Left renal pelvis (tissue), 4 donors: ENCODE results near the gene BEST2. TPM values are rescaled to one million over a fixed set of nuclear protein-coding genes. Genes with fewer than 3 reads are reported as not detected.
"Not testable (repeated sequence)": the region's sequence is repeated elsewhere in the genome, so short reads cannot be mapped to it uniquely, and the experiment has no call there.

ENCODE experiments used
- DNase-seq, 4 donors: peaks; one replicate each; pipeline ENCODE4 v3.0.0-alpha.2; 2013; ENCODE audit warnings: low read depth in 4 of 4, low spot score in 3 of 4
- polyA plus RNA-seq, 4 donors: library from polyadenylated mRNA; unstranded; fragments of 120-200 nt; gene quantifications; one replicate each; pipeline ENCODE4 v1.2.1, GENCODE V29; 2013; ENCODE audit not compliant: insufficient read length in 4 of 4

The BEST2 gene
- polyA plus RNA-seq, 4 donors = 0.23 TPM; not detected in 3

- DNase-seq = no peak
Observed at GRCh38 chr19:12796146-12797071, 44.8 kb downstream of the BEST2 start.

GRCh38 chr19:12797141-12797587, 45.6 kb downstream of the BEST2 start:
- no peak for DNase-seq

GRCh38 chr19:12797607-12798006, 46.0 kb downstream of the BEST2 start:
- not testable (repeated sequence) for DNase-seq

- DNase-seq = no peak
Observed at GRCh38 chr19:12799742-12800465, 48.3 kb downstream of the BEST2 start.

- no peak for DNase-seq
Observed at GRCh38 chr19:12800466-12800770, 48.8 kb downstream of the BEST2 start.

- no peak for DNase-seq
Observed at GRCh38 chr19:12800923-12801465, 49.4 kb downstream of the BEST2 start.

GRCh38 chr19:12801466-12802266, 50.1 kb downstream of the BEST2 start, which contains the start of the genes PRDX2 and THSD8:
Gene PRDX2, minus strand, starts transcription at chr19:12801800. Its CDS starts 539 bp downstream, at chr19:12801261.
Gene THSD8, plus strand, starts transcription at chr19:12802069. Its CDS starts 3 bp downstream, at chr19:12802072.
- no peak for DNase-seq

GRCh38 chr19:12802267-12803106, 50.9 kb downstream of the BEST2 start:
- no peak for DNase-seq

GRCh38 chr19:12804051-12804450, 52.5 kb downstream of the BEST2 start:
- no peak for DNase-seq

- no peak for DNase-seq
Observed at GRCh38 chr19:12806242-12807081, 54.9 kb downstream of the BEST2 start, which contains the start of gene RNASEH2A. Gene RNASEH2A, plus strand, starts transcription at chr19:12806584. Its CDS starts 90 bp downstream, at chr19:12806674.

Other genes with a start within 250 kb of the BEST2 start
- 10 to 100 TPM in 3 of 4 donors, 1 to 10 TPM in 1; 7.2 to 15.9 (median 13.9) TPM for gene ZNF564, start 200.3 kb upstream of the BEST2 start, polyA plus RNA-seq
- 1 to 10 TPM; 3.5 to 5.9 (median 5.1) TPM for gene ZNF490, start 141.0 kb upstream of the BEST2 start, polyA plus RNA-seq
- 10 to 100 TPM; 21.5 to 25.2 (median 23.0) TPM for gene ZNF791, start 140.9 kb upstream of the BEST2 start, polyA plus RNA-seq
- 10 to 100 TPM; 25.0 to 33.6 (median 30.1) TPM for gene MAN2B1, start 85.0 kb upstream of the BEST2 start, polyA plus RNA-seq
- 10 to 100 TPM; 13.9 to 27.3 (median 14.4) TPM for gene WDR83, start 85.0 kb upstream of the BEST2 start, polyA plus RNA-seq
- gene DHPS, start 69.9 kb upstream of the BEST2 start, polyA plus RNA-seq = 10 to 100 TPM; 52.4 to 97.1 (median 72.6) TPM
- under 1 TPM in 1 of 4 donors, not detected in 3; 0.63 TPM for gene GNG14, start 63.8 kb upstream of the BEST2 start, polyA plus RNA-seq
- 10 to 100 TPM in 3 of 4 donors, 1 to 10 TPM in 1; 5.8 to 18.7 (median 11.3) TPM for gene FBXW9, start 55.2 kb upstream of the BEST2 start, polyA plus RNA-seq
- gene TNPO2, start 27.9 kb upstream of the BEST2 start, polyA plus RNA-seq = 10 to 100 TPM; 60.5 to 82.1 (median 69.8) TPM
- 100 to 1,000 TPM; 139 to 201 (median 152) TPM for gene TRIR, start 17.1 kb upstream of the BEST2 start, polyA plus RNA-seq
- 10 to 100 TPM; 70.6 to 94.6 (median 77.6) TPM for gene GET3, start 14.3 kb upstream of the BEST2 start, polyA plus RNA-seq
- gene HOOK2, start 23.8 kb downstream of the BEST2 start, polyA plus RNA-seq = 10 to 100 TPM; 17.8 to 90.4 (median 45.4) TPM
- gene JUNB, start 39.7 kb downstream of the BEST2 start, polyA plus RNA-seq = 100 to 1,000 TPM in 1 of 4 donors, 10 to 100 TPM in 3; 13.8 to 678 (median 32.3) TPM
- gene PRDX2, start 50.0 kb downstream of the BEST2 start, polyA plus RNA-seq = 100 to 1,000 TPM; 242 to 339 (median 290) TPM
- gene THSD8, start 50.3 kb downstream of the BEST2 start, polyA plus RNA-seq = 10 to 100 TPM in 1 of 4 donors, 1 to 10 TPM in 3; 5.8 to 12.9 (median 8.2) TPM
- 10 to 100 TPM; 25.6 to 38.5 (median 29.9) TPM for gene RNASEH2A, start 54.8 kb downstream of the BEST2 start, polyA plus RNA-seq
- gene RTBDN, start 82.8 kb downstream of the BEST2 start, polyA plus RNA-seq = under 1 TPM in 2 of 4 donors, not detected in 2; 0.20 to 0.29 TPM
- gene MAST1, start 86.7 kb downstream of the BEST2 start, polyA plus RNA-seq = 1 to 10 TPM in 3 of 4 donors, under 1 TPM in 1; 0.94 to 1.7 (median 1.2) TPM
- gene DNASE2, start 129.7 kb downstream of the BEST2 start, polyA plus RNA-seq = 10 to 100 TPM; 12.0 to 14.0 (median 12.6) TPM
- gene KLF1, start 135.4 kb downstream of the BEST2 start, polyA plus RNA-seq = 1 to 10 TPM in 1 of 4 donors, under 1 TPM in 3; 0.19 to 3.4 (median 0.34) TPM
- 10 to 100 TPM; 14.9 to 36.7 (median 26.0) TPM for gene GCDH, start 139.4 kb downstream of the BEST2 start, polyA plus RNA-seq
- gene SYCE2, start 167.5 kb downstream of the BEST2 start, polyA plus RNA-seq = 1 to 10 TPM; 2.0 to 5.4 (median 2.7) TPM
- gene FARSA, start 181.9 kb downstream of the BEST2 start, polyA plus RNA-seq = 10 to 100 TPM; 32.3 to 59.0 (median 45.4) TPM
- gene CALR, start 186.8 kb downstream of the BEST2 start, polyA plus RNA-seq = 100 to 1,000 TPM; 715 to 943 (median 905) TPM
- gene RAD23A, start 194.1 kb downstream of the BEST2 start, polyA plus RNA-seq = 10 to 100 TPM; 68.2 to 96.0 (median 74.4) TPM
- gene GADD45GIP1, start 205.4 kb downstream of the BEST2 start, polyA plus RNA-seq = 10 to 100 TPM; 23.2 to 46.5 (median 28.4) TPM
- gene DAND5, start 217.8 kb downstream of the BEST2 start, polyA plus RNA-seq = under 1 TPM in 2 of 4 donors, not detected in 2; 0.08 to 0.10 TPM
- 100 to 1,000 TPM in 1 of 4 donors, 10 to 100 TPM in 3; 18.9 to 130 (median 23.3) TPM for gene NFIX, start 243.7 kb downstream of the BEST2 start, polyA plus RNA-seq